NCI-H748 (cell line): ENCODE measurements around the gene HORMAD2.

Source experiments
- DNase-seq: peaks from one replicate; lab custom pipeline; 2025; ENCODE audit not compliant: unreplicated experiment; lab: John Stamatoyannopoulos, UW

The HORMAD2 gene

GRCh38 chr22:30079952-30080533, at the start of gene HORMAD2:
Gene HORMAD2, plus strand, starts transcription at chr22:30080464. Its CDS starts 13,489 bp downstream, at chr22:30093953.
- no peak for DNase-seq

- no peak for DNase-seq
These were observed 48.9 kb upstream of the HORMAD2 start for GRCh38 chr22:30031328-30031727.

GRCh38 chr22:30031764-30032455, 48.4 kb upstream of the HORMAD2 start:
- no peak for DNase-seq

DNA sequence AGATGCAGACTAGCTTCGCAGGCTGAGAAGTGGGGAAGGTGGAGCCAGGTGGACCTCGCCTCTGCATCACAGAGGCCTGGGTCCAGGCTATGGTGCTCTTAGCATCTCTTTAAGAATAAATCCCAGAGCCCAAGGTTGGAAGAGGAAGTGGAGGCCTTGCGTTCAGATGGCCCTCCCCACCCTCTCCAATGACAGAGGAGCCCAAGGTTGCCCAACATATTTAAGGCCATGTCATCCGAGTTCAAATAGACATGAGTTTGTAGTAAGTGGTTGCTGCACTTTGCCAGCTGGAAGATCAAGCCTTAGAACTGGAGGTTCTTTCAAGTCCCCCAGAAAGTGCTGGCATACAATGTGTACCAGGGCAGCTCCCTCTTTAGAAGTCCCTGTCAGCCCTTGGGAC, 47.1 kb upstream of the HORMAD2 start:
- DNase-seq, result no peak

- DNase-seq, result no peak
These were observed 46.4 kb upstream of the HORMAD2 start for GRCh38 chr22:30033901-30034300.

DNA sequence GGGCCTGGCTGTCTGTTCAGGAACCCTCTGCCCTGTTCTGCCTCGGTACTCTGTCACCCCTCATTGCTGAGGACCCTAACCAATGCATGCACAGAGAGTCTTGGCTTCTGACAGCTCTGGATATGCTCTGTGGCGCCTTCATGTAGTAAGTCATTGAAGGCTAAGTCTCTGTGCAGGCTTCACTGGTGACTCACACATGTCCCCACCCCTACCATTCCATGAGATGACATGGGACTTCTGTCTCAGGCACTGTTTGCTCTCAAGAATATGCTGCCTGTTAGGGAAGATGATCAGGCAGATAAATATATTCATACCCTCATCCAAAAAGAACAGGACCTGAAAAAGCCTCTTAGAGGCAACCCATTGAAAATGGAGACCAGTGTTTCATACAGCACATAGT, 43.6 kb upstream of the HORMAD2 start:
- DNase-seq, result no peak

- DNase-seq, result no peak
These were observed 42.0 kb upstream of the HORMAD2 start for GRCh38 chr22:30038219-30038618.

DNA sequence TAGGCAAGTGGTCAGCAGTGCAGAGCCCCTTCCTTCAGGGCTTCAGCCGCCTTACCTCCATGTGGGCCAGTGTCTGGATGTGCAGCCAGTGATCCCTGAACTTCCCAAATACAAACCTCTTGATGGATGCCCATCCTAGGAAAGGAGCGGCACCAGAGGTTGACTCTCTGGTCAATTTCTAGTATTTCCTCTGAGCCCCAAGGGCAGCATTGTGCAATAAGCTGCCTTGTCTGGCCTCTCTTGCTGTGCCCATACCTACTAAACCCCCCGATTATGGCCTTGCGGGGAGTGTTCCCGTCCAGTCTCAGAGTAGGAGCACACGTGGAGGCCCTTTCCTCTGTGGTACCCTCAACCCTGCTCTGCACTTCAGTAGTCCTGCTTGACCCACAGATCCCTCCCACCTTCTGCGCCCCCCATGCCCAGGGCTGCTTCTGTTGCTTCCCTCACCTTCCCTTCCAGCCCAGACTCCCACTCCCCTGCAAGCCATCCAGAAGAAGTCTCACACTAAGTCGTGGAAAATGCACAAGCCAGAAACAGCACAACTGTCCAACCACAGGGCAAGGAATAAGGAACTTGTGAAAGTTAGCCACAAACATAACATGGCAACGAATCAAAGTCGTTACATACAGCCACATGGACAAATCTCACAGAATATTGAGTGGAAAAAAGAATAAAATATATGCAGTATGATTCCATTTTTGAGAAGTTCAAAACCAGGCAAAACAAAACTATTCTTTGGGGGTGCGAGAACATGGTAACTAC, 39.6 kb upstream of the HORMAD2 start:
- DNase-seq, result no peak

GRCh38 chr22:30041475-30041874, 38.8 kb upstream of the HORMAD2 start:
- no peak for DNase-seq

DNA sequence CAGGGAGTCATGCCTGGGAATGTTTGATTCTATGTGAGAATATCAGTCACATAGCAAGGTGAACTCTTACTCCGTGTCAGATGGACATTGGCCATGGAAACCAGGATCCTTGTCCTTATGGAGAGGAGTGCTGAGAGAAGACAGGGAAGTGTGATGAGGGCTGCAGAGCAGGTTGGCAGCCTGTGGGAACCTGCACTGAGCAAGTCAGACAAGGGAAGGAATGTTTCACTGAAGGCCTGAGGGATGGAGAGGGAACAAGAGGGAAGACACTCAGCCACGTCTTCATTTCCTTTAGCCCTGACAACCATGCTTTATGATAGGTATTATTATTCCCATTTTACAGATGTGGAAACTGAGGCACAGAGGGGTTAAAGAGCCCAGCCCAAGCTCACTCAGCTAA, 38.4 kb upstream of the HORMAD2 start:
- DNase-seq, result no peak

GRCh38 chr22:30043161-30043560, 37.1 kb upstream of the HORMAD2 start:
- DNase-seq, result peak; percentile 11

DNA sequence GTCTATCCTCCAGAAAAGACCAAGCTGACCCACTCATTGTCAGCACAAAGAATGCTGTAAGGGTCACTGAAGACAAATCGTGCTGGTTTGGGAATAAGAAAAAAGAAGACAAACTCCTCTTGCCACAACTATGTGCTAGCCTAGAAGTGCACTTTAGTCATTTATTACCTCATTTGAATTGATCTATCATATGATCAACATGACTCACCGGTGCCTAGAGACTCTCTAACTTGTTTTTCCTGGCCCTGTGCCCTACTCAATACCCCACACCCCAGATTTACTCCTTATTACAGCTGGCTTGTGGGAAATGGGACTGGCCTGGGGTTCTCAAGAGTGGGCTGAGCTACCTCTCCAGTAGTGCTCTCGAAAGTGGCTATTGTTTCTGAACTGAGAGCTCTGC, 35.9 kb upstream of the HORMAD2 start:
- no peak for DNase-seq

- DNase-seq, result no peak
These were observed 35.3 kb upstream of the HORMAD2 start for GRCh38 chr22:30044881-30045493.

DNA sequence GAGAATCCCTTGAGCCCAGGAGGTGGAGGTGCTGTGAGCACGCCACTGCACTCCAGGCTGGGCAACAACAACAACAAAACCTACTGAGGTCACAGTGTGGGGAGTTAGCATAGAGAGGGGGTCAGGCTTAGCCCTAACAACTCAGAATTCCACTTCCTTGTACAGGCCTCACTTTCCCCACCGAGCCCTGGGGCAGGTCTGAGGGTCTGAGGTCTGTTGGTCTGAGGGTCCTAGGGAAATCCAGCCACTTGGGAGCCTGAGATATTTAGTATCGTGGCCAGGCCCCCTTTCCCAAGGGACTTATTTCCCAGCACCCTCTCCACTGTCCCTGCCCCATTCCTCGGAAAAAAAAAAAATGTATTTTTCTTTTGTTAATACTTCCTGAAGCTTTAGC, 34.8 kb upstream of the HORMAD2 start:
- DNase-seq, result no peak

GRCh38 chr22:30045901-30046715, 34.2 kb upstream of the HORMAD2 start:
- DNase-seq, result no peak

- no peak for DNase-seq
These were observed 33.4 kb upstream of the HORMAD2 start for GRCh38 chr22:30046716-30047363.

- no peak for DNase-seq
These were observed 32.9 kb upstream of the HORMAD2 start for GRCh38 chr22:30047364-30047738.

- DNase-seq, result no peak
These were observed 31.6 kb upstream of the HORMAD2 start for GRCh38 chr22:30048681-30049080.

- DNase-seq, result no peak
These were observed 26.0 kb upstream of the HORMAD2 start for GRCh38 chr22:30054067-30054763.

DNA sequence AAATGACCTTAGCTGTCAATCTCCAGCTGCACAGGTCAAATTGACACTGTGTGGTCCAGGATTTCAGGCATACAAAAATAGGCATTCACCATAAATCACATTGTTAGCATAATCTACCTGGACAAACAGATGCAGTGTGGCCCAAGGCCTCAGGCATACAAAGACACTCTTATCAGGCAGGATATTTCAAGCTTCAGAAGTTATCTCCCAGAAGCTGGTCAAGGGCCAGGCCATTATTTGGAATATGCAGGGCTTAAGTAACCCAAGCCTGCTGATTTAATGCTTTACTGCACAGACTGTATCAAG, 25.5 kb upstream of the HORMAD2 start:
- DNase-seq, result no peak
